Tongue (tissue), 2 donors: ENCODE measurements around the gene RGS7BP. TPM values are rescaled to one million over a fixed set of nuclear protein-coding genes. Genes with fewer than 3 reads are reported as not detected.

Source experiments
- DNase-seq: peaks from one replicate; pipeline ENCODE4 v3.0.0-alpha.2; 2015
- total RNA-seq: library from RNA; depleted of rRNA; stranded (reverse); fragments of >200 nt; gene quantifications from one replicate; pipeline ENCODE4 v1.2.3, GENCODE V29; 2014

The RGS7BP gene
- total RNA-seq, 1 donor from 2014 or later = 2.2 TPM

DNA sequence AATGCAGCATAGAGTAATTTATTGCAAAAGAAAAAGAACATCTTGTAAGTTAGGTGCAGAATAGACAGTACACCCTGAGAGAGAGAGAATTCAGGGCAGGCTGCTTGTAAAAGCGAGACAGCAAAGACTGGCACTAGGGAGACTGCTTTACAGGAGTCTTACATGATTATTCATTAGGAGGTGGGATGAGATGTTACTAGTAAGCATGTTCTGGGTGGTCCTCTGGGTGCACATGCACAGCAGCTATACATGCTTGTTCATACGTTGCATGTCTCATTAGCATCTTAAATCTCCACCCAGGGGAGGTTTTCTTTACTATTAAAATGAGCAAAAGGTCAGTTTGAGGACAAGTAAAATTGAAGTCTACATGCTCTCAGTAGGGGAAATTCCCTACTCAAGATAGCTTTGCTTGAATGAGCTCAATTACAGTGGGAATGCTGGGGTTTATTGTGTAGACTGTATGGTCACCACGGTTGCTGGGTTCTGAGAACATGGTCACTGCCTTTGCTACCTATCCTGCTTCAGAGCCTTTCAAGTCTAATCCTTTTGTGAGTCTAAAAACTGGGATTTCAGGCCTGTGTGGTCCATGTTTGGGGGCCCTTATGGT, 60.6 kb downstream of the RGS7BP start:
- DNase-seq = no peak

DNA sequence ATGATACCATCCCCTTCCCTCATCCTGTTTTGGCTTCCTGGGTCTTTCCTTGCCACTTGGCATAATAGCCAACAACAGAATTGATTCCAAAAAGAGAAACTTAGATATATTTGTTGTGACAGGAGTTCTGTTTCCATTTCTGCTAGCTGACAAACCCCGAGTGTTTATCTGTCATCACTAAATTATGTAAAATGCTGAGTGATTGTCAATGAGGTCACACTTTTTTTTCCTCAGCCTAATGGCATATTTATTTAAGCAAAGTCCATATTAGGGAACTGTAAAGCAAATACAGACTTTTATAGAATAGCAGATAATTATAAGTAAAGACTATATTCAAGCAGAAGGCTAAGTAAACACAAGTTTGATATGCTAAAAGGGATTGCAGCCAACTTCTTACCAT, 64.0 kb downstream of the RGS7BP start:
- peak; percentile 24 for DNase-seq

DNA sequence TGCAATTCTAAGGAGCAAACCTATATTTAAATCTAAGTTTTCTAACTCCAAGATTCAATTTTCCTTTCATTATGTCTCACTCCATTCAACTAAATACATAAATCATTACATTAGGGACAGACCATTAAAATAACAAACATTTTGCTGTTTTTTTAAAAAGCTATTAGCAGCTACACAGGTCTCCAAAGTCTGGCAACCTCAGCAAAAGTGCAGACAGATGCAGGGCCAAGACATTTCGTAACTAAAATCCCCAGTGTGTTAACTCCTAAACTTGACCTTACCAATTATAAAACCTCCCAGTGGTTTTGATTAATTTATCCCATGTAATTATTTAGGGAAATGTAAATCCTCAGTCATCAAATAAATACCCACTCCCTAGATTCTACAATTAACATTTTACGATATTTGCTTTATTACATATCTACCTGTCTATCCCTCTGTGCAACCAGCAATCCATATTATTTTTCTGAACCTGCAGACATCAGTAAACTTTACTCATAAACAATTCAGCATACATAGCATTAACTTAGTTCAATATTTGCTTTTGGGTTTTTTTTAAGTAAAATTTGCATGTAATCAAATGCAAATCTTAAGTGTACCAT, 64.7 kb downstream of the RGS7BP start:
- no peak for DNase-seq

DNA sequence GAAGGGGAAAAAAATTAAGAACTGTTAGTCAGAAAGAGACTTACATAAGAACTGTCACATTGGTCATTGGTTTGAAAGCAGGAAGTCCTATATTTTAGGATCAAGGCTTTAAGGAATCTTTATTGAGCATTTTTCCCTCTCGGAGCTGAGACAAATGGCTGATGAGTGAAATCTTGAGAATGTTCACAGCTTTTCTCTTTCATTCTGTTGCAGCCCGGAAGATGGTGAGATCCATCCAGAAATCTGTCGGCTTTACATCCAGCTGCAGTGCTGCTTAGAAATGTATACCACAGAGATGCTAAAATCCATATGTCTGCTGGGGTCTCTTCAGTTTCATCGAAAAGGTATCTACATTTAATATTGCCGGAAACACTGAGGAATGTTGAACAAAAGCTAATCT, 69.7 kb downstream of the RGS7BP start:
- DNase-seq = no peak

DNA sequence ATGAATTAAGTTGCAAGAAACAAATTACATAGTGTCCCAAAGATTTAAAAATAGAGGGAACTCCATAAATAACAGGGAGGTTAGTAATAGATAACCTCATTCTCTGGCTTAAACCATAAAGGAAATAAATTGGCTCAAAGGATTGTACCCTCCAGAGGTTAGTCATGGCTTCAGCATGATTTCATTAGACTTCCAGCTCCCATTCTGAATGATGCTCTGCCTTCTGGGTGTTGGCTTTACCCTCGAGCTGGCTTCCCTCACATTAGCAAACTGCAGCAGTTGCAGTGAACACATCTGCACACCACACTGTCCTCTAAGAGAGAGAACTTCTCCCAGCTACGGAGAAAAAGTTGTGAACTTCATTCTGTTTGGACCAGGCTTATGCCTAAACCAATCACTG, 70.4 kb downstream of the RGS7BP start:
- DNase-seq = no peak

DNA sequence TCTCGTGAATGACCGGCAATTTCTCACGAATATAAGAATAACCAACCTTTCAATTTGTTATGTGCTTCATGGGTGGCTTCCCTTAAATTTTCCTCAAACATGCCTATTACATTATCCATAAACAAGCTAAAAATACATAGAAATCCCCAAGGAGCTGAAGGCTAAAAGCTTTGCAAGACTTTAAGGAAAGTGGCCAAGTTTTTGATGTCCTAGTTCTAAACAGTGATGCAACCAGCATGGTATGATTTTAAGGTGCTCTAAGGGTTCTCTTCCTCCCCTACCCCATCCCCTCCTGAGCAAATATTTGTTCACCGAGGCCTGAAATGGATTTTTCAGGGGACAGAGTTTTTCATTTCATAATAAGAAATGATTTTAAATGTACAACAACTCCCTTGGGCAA, 79.8 kb downstream of the RGS7BP start:
- DNase-seq = peak; percentile 41

DNA sequence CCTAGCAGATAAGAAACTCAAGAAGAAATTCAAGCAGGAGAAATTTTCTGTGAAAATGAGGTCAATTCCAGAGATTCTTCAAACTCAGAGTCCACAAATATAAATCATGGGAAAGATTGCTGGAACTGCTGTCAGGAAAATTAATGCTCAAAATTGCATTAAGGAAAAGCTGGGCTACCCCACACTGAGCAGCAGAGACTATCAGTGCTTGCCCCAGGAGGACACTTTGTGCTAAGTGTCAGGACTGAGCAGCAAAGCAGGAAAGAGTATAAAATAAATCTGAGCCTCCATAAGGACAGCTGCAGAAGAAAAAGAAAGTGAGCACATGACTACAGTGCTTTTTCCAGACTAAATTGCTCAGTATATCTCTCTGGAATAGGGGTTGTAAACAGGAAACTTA, 81.6 kb downstream of the RGS7BP start:
- DNase-seq = no peak

DNA sequence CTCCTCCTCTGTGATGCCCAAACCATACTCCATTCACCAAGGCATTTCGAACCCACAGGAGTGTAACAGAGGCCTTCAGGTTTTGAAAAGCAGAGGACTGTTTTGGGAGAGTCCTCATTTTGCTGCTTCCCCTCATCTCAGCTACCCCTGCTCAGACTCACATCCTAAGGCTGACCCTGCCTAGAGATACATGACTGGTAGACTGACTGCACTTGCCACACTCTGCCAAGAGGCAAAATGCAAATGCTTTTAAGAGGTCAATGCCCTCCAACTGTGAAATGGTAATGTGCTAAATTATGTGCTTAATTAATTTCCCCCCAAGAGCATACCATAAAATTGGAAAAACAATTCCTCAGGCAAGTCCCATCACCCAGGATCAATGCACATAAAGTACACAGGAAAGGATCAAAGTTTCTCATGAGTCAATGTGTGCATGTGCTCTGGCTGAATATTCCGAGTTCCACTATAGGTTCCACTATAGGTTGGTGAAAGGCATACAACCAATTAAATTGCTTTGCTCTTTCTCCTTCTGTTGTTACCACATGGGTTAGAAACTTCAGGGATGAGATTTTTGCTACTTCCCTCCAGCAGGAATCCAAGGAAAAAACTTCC, 87.0 kb downstream of the RGS7BP start:
- no peak for DNase-seq

DNA sequence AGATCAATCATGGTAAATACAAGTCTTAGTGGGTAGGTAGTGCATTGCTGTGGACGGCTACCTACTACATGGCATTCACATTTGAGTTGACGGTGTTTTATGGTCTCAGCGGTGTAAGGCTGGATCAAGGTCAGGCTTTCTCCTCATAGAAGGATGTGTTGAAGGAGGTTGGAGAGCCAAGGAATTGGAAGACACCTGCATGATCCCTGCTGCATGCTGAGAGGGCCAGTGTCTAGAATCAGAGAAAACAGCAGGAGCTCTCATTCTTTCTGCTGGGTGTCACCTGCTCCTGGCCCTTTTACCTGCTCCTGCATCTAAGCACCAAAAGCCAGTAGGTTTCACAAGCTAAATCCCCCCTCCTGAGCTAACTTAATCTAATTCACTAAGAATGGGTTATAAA, 88.2 kb downstream of the RGS7BP start:
- no peak for DNase-seq

DNA sequence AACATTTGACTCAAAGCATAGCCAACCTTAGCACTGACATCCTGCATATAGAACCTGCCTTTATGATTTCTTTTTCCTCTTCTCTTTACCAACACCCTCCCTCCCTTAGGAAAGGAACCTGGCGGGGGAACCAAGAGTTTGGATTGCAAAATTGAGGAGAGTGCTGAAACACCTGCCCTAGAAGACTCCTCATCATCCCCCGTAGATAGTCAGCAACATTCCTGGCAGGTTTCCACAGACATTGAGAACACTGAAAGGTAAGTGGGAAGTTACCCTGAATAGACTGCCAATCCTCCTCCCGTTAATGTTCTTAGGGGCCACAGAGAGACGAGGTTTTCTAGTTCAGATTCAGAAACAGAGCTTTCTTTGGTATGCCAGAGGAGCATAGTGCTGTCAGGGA, 88.8 kb downstream of the RGS7BP start:
- peak; percentile 9 for DNase-seq

DNA sequence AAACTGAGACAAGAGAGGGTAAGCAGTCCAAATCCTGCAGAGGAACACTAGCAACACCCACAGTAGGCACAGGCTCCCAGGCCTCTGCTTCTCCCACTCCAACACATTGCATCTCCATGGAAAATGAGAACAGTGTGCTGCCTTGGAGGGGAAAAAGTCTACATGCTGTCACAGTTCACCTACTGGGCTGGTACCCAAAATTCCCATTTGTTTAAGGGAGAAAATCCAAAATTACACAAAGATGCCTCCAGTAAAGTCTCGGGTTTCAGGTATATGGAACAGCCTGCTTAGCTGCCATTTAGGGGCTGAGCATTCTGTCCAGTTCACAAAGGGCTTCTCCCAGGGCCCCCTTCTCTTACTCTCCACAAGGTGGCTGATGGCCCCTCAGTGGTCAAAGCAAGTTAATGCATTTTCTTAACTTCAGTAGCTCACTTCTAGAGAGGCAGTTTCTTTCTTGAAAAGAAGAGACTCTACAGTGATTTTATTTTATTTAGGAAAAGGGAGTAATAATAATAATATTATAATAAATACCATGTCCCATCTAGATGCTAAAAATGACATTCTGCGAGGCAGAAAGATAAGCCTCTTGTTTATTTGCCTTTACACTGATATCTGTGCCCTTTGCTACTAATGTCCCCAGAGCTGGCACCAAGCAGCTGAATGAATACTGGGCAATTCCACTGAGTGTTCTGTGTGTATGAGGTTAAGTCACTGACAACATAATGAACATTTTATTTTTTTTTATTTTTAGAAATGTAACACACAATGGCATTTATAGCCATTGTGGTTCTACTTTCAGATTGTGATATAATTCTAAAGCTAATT, 89.4 kb downstream of the RGS7BP start:
- peak; percentile 65 for DNase-seq

DNA sequence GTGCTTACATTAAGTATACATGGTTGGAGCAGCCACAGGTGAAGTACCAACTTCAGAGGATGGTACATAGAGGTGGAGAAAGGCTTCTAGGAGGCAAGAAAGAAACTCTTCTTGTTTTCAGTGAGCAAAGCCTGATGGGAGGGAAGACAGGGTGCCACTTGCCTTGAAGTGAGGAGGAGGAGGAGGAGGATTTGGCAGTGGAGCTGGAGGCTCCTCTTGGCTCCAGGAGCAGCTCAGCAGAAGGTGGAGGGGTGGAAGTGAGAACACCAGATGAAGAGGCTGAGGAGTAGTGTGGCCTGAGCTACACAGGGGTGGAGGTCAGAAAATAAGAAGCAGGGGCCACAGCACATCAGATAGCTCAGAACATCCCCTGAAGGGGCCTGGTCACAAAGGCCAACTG, 93.4 kb downstream of the RGS7BP start:
- no peak for DNase-seq

DNA sequence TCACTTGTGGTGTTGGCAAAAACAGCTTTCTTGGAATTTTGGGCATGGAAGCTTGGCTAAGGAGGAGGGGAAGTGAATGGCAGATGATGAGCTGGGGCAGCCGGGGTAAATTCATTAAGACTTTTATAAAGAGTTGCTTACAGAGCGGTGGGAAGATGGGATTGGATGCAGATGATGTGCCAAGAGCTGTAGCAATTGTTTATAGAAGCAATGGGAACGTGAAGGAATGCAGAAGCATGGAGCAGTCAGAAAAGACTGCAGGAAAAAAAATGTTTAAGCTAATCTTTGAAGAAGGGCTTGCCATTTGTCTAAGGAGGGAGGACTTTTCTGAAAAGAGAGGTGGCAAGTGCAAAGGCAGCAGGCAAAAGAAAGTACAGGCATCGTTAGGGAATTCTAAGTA, 97.9 kb downstream of the RGS7BP start:
- DNase-seq = peak; percentile 33

DNA sequence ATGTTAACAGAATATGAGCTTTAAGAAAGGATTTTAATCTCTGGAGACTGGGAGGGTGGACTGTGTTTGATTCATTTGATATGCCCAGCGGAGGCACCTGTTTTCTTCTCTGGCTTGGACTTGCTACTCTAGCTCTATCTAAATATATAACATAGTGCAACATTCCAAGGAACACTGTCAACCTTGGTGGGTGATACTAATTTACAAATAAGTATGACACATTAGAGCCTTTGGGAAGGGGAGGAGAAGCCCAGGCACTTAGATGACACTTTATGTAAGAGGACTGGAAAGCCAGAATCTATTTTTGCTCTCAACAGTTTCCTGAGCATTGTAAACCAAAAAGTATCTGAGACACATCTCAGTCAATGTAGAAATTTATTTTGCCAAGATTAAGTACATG, 101.1 kb downstream of the RGS7BP start:
- DNase-seq = peak; percentile 20

DNA sequence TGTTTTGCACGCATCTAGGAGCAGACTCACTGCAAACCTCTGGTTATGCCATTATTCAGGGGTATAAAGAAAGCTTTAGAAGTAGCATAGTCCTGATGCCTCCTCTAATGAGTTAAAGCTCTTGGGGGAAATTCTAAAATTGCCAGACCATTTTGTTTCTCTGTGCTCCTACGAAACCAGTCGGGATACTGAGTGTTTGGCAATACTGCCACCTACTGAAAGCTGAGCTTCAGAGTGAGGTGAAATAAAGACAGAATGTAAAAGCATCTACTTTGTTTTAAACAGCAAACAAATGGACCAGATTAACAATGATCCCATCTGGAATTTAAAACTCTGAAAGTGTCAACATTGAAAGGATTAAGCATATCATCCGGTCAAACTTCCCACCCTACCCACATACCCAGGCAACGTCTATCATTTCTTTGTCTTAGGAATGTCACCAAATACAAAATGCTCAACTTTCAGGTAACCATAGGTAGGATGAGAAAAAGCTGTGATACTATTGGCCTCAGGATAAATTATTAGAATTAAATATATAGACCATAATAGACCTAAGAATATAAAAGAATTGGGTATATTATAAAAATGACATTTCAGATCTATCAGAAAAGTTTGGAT, 106.6 kb downstream of the RGS7BP start:
- DNase-seq = peak; percentile 86

DNA sequence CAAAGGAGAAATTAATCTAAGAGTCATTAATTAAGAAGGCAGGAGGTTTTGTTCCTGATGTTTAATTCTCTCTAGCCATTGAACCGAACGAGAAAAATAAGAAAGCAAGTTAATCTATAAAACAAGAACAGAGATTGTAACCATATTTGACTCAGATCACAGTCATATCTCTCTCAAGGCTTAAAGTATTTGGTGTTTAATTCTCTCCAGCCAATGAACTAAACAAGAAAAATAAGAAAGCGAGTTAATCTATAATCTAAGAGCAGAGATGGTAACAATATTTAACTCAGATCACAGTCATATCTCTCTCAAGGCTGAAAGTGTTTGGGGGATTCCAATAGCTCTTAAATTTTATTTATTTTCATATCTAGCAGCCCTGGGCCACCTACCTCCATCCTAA, 110.1 kb downstream of the RGS7BP start:
- no peak for DNase-seq

DNA sequence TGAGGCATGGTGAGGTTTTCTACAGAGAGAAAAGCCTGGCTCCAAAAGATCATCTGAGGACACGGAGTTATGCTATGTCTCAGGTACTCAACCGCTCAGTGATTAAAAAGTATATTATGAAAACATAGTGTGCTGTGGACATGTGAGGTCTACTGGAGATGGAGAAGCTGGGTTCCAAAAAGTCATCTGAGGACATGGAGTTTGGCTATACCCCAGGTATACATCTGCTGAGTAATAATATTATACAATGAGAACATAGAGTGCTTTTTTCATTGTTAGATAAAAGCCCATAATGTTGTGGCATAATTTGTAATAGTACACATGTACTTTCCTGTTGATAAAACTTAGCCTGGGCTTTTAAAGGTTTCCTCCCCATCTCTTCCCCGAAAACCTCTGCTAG, 113.8 kb downstream of the RGS7BP start:
- no peak for DNase-seq

DNA sequence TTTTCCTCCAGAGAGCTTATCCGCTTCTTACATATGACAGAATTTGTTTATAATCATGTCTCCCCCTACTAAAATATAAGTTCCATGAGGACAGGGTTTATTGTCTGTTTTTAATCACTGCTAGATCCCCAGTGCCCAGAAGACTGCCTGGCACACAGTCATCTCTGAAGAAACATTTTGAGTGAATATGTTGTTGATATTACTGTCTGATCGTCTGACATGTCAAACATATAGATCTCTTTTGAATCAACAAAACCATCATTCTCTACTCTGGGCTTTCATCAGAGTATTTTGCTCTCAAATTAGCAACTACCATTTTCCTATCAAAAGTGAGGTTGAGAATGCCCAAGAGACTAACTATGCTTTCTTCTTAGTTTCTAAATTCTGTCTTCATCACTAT, 117.2 kb downstream of the RGS7BP start:
- no peak for DNase-seq

DNA sequence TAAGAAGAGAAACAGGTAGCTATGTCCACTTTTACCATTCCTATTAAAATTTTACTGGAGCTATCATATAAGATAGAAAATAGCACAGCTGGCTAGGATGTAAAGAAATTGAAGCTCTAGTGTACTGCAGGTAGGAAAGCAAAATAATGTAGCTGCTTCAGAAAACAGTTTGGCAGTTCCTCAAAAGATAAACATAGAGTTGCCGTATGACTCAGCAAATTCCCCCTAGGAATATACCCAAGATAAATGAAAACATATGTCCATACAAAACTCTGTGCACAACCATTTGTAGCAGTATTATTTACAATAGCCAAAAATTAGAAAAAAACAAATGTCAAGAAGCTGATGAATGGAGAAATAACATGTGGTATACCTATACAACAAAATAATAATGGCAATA, 119.9 kb downstream of the RGS7BP start:
- DNase-seq = no peak

DNA sequence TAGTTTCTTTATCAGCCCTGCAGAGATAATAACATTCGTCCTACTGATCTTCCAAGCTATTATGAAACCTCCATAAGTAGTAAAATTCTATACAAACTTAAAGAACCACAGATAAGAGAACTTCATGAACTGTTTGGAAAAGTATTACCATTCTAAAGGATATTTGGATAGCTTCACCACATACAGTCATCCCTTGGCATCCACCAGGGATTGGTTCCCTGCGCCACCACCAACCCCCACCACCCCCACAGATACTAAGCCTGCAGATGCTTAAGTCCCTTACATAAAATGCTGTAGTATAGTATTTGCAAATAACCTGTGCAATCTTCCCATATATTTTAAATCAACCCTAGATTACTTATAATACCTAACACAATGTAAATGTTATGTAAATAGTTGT, 123.1 kb downstream of the RGS7BP start:
- DNase-seq = no peak

DNA sequence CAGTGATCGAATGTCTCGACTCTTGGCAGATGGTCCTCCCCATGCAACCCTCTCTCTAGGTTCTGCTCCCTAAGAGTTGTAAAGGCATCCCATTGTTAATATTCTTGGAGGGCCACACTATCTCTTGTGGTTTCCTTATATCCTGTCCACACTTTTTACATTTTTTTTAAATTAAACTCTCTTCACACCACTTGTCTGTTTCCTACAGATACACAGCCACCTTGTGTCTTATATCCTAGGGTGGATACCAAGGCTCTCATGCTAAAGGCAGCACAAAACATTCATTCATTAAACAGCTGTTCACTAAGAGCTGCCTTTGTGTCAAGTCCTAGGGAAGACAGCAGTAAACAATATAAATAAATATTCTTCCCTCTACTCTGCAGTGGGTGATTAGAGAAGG, 124.0 kb downstream of the RGS7BP start:
- no peak for DNase-seq

DNA sequence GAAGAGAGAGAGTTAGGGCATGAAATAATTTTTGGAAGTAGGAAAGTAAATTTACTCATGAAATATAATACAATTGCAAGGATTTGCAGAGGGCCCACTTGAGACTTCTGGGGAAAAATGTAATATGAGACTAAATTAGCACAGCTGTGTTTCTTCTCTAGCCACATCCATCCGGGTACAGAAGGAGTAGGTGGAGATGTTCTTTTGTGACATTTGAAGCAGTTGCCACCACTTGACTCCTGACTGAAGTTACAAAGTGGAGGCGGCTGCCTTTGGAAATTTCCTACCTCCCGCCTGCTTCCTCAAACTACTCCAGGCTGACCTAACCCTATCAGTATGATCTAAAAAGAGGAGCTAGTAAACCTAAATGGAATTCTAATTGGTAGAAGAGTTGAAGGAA, 126.4 kb downstream of the RGS7BP start:
- DNase-seq = peak; percentile 78
